COLO668 (cell line): ENCODE measurements around the gene G0S2.
A peak's percentile ranks its signal among the peaks of the same experiment; 100 is the strongest.
"Not testable (repeated sequence)": the region's sequence is repeated elsewhere in the genome, so short reads cannot be mapped to it uniquely, and the experiment has no call there.

ENCODE experiments used
- DNase-seq: peaks from one replicate; lab custom pipeline; 2025; ENCODE audit not compliant: unreplicated experiment; lab: John Stamatoyannopoulos, UW

G0S2 gene

GRCh38 chr1:209675565-209676154 lies 448 bp downstream of the G0S2 start:
- peak; percentile 62 for DNase-seq

DNA sequence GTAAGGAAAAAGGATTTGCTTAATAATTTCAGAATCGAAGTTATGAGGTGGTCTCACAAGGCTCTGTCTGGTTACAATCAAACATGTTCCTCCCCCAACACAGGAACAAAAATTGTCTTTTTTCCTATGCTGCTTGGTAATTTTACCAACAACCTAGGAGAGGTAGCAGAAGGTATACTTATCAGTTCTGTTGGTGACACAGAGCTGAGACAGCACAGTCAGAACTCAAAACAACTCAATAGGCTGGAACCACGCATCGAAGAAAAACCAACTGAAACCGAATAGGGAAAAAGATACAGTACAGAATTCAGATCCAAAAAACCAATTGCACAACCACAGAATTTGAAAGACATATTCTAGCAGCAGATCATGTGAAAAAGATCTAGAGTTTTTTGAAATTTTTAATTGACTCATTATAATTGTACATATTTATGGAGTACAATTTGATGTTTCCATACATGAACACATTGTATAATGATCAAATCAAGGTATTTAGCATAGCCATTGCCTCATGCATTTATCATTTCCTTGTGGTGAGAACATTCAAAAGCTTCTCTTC lies 3.8 kb downstream of the G0S2 start:
- DNase-seq, result no peak

DNA sequence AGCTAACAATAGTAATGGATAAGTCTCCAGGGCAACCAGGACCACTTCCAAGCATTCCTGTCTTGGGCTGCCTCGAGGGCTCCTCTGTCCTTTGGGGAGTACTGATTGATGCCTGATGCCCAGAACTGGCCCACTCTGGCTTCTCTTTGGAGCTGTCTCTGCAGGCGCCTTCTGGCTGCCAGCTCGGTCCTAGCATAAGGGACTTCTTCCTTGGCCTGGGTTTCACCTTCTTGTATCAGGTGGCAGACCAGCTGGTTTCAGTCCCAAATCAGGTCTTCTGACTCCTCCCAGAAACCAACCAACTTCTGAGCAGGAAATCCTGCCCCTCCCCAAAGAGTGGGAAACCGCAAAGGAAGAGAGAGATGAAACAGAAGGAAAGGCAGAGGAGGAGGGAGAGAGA lies 10.6 kb downstream of the G0S2 start:
- no peak for DNase-seq

DNA sequence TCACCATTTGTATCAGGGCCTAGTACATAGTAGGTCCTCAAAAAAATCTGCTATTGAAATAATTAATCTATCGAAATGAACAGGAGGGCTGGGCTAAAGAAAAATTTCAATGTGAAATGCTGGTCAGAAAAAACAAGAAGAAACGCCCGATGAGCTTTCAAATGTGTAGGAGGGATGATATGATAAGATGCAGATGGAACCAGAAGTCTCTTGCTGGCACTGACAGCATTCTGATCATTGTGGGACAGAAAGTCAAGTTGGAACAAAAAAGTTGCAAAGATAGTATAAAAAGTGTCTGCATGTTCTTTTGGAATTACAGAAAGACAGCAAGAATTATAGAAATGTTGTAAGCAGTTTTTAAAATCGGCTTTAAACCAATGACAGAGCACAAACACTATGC lies 11.1 kb downstream of the G0S2 start:
- no peak for DNase-seq

- DNase-seq, result no peak
Measured at GRCh38 chr1:209688746-209689234, 13.6 kb downstream of the G0S2 start.

DNA sequence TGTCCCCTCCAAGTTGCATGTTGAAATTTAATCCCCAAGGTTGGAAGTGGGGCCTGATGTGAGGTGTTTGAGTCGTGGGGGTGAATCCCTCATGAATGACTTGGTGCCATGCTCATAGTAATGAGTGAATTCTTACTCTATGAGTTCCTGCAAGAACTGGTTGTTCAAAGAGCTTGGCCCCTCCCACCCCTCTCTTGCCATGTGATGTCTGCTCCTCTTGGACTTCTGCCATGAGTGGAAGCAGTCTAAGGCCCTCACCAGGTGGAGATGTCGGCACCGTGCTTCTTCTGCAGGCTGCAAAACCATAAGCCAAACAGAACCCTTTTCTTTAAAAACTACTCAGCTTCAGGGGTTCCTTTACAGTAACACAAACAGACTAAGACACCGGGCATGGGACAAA lies 14.3 kb downstream of the G0S2 start:
- no peak for DNase-seq

DNA sequence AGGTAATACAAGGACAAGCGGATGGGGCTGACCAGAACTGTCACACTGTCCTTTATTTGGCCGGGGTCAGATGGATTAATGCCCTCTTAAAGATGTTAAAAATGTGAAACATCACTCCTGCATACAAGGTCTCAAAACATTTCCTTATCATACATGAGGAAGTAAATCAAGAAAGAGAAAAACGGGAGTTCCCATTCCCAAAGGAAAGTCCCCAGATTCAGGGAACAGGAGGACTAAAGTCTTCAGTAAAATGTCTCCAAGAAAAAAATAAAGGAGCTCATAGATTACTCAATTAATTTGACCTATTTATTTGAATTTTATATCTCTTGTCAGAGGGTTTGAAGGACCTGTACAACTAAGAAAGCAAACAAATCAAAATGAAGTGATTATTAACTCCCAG lies 16.0 kb downstream of the G0S2 start:
- DNase-seq, result no peak

- no peak for DNase-seq
Measured at GRCh38 chr1:209692296-209692695, 17.1 kb downstream of the G0S2 start.

GRCh38 chr1:209692745-209693504 lies 17.7 kb downstream of the G0S2 start:
- DNase-seq, result peak; percentile 87

- no peak for DNase-seq
Measured at GRCh38 chr1:209696673-209697072, 21.5 kb downstream of the G0S2 start.

GRCh38 chr1:209697126-209697525 lies 21.9 kb downstream of the G0S2 start:
- DNase-seq, result no peak

DNA sequence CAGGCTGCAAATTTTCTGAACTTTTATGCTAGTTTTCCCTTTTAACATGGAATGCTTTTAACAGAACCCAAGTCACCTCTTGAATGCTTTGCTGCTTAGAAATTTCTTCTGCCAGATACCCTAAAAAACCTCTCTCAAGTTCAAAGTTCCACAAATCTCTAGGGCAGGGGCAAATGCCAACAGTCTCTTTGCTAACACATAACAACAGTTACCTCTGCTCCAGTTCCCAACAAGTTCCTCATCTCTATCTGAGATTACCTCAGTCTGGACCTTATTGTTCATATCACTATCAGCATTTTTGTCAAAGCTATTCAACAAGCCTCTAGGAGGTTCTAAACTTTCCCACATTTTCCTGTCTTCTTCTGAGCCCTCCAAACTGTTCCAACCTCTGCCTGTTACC lies 25.5 kb downstream of the G0S2 start:
- DNase-seq, result not testable (repeated sequence)

- DNase-seq, result no peak
Measured at GRCh38 chr1:209702832-209703231, 27.6 kb downstream of the G0S2 start.

- DNase-seq, result no peak
Measured at GRCh38 chr1:209703834-209704504, 28.8 kb downstream of the G0S2 start.

DNA sequence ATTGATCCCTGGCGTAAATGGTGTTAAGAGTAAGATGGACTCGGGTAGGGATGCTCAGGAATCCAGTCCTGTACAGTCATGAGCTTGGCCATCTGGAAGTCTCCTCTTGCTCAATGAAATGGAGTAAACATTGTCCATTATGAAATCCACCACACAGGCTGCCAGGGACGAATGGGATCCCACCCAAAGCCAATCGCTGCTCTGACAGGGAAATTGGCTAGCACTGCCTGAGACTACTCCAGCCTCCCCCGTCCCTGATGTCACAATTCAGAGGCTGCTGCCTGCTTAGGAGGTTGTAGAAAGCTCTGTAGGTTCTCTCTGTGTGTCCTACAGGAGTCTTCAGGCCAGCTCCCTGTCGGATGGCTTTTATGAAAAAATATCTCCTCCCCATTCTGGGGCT lies 29.4 kb downstream of the G0S2 start, which contains the start of gene HSD11B1:
Gene HSD11B1, plus strand, starts transcription at position 263 of the 400 bp plus-strand sequence. Its CDS starts 97 bp downstream, at position 360.
- DNase-seq, result no peak

GRCh38 chr1:209705033-209705598 lies 29.9 kb downstream of the G0S2 start:
- no peak for DNase-seq

DNA sequence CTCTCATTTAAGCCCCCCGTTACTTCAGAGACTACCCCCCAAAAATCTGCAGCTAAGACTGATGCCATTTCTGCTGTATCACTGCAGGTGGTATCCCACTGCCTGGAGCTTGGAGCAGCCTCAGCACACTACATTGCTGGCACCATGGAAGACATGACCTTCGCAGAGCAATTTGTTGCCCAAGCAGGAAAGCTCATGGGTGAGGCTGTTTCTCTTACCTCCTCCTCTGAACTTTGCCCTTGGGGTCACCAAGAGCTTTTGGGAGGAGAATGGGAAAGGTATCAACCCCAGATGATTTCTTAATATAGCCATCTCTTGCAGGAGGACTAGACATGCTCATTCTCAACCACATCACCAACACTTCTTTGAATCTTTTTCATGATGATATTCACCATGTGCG lies 31.4 kb downstream of the G0S2 start:
- DNase-seq, result no peak

DNA sequence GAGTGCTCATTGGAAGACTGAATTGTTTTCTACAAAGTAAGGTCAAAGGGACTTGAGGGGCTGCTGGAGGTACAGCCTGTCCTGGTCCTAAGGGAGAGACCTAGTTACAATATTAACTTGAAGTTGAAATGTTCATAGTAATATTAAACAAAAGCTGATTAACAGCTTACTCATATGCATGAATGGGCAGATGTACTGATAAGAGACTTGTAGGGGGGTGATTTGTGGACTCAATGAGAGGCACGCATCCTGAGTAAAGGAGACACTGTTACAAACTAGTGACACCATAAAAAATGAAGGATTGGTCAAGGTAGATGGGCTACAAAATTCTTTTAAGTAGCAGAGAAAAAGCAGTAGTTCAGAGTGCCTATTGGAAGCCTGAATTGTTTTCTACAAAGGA lies 32.1 kb downstream of the G0S2 start:
- no peak for DNase-seq

DNA sequence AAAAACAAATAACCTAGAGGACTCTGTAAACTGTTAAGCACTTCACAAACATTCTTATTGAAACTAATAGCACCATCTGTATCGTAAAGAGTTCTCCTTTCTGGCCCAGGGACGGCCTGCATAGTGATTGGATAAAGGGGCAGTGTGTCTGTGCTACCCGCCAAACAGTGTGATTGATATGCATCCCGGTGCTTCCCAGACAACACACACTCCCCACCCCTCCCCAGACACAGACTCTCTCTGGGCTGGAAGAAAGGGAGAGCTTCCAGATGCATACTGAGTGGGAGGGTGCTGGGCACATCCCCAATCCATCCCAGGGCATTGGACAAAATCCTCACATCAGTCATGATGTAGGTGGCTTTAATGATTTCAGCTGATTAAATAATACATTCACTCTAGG lies 33.1 kb downstream of the G0S2 start:
- no peak for DNase-seq

DNA sequence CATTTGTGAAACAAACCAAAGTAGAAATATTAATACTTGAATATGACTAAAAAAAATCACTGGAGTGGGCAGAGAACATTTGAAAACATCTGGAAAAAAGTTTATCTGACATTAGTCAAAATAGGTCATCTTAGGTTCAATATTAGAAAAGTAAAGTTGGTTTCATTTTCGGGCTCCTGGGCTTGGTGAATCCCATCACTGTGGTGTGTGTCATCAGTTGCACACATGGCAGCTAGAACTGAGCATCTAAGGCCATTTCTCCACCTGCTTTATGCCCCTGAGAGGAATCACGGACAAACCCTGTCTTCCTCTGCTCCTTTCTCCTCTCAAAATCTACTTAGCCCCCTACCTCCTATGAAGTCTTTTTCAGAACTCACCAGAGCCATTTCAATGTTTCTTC lies 34.9 kb downstream of the G0S2 start:
- no peak for DNase-seq

DNA sequence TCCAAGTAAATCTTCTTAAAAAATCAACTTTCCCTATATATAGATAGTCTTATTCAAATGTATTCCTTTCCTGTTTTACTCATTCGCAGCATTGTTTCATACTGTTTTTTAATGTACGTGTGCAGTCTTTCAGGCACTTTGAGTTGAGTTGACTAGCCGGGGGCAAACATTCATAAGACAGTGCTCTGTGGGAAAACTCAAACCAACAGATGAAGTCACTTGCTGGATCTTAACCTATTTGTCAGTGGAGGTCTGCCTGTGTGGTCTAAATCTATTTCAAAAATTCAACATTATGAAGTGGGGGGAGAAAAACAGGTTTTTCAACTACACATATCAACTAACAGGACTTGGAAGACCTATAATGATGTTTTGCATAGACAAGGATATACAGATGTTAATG lies 35.6 kb downstream of the G0S2 start:
- no peak for DNase-seq
